Esophagus muscularis mucosa (tissue), 4 donors: ENCODE results near the gene HEBP2. TPM values are rescaled to one million over a fixed set of nuclear protein-coding genes. Genes with fewer than 3 reads are reported as not detected.

Experiments
- DNase-seq: peaks from one replicate; pipeline ENCODE4 v3.0.0-alpha.2; 2017; ENCODE audit errors: extremely low spot score
- H3K27ac ChIP-seq, 4 donors: fragments of 200-600 bp; sonication (generic); replicated peaks in 1 of 4; 1 replicate in 3 of 4; 2 replicates in 1 of 4; pipeline ENCODE4 v1.5.1; 2016 to 2019; ENCODE audit warnings: mild to moderate bottlenecking in 1 of 4
- H3K27me3 ChIP-seq, 4 donors: fragments of 200-600 bp; sonication (generic); one replicate each; pipeline versions ENCODE4 v1.5.1 to v1.6.0; 2016 to 2019
- H3K36me3 ChIP-seq, 4 donors: fragments of 200-600 bp; sonication (generic); one replicate each; pipeline ENCODE4 v1.5.1; 2016 to 2019
- H3K4me1 ChIP-seq, 4 donors: fragments of 200-600 bp; sonication (generic); one replicate each; pipeline ENCODE4 v1.5.1; 2016 to 2019
- H3K4me3 ChIP-seq, 4 donors: fragments of 200-600 bp; sonication (generic); 1 replicate in 2 of 4; 2 replicates in 2 of 4; pipeline ENCODE4 v1.5.1; 2016 to 2019; ENCODE audit warnings: mild to moderate bottlenecking in 4 of 4, moderate library complexity in 1 of 4
- H3K9me3 ChIP-seq, 4 donors: fragments of 200-600 bp; sonication (generic); 1 replicate in 3 of 4; 2 replicates in 1 of 4; pipeline ENCODE4 v1.5.1; 2016 to 2019
- CTCF ChIP-seq, 3 experiments: fragments of 200-600 bp in 2 of 3; fragments of 450-650 bp in 1 of 3; sonication (generic) in 2 of 3; IDR thresholded peaks; one replicate each; pipeline ENCODE4 v1.5.1; 2017 to 2019; ENCODE audit warnings: antibody characterized with exemption in 3 of 3, mild to moderate bottlenecking in 2 of 3, moderate library complexity in 1 of 3
- EP300 ChIP-seq: sonication (generic); formaldehyde crosslinking; IDR thresholded peaks from one replicate; pipeline ENCODE4 v1.6.1; 2017; ENCODE audit warnings: antibody characterized with exemption
- POLR2A ChIP-seq: fragments of 450-650 bp; IDR thresholded peaks from one replicate; pipeline ENCODE4 v1.6.1; 2017; ENCODE audit warnings: antibody characterized with exemption, moderate library complexity, mild to moderate bottlenecking, low read depth
- POLR2AphosphoS5 ChIP-seq, 2 donors: sonication (generic); formaldehyde crosslinking; IDR thresholded peaks; one replicate each; pipeline ENCODE4 v1.6.1; 2017; ENCODE audit warnings: antibody characterized with exemption in 2 of 2
- WGBS: methylation state at CpG from one replicate; pipeline ENCODE4 v1.1.5; 2018; 5-methylcytosine and 5-hydroxymethylcytosine counted together
- intact Hi-C: fragments of 100-400 bp; cut with DNase I; formaldehyde crosslinking; loops from one replicate; pipeline ENCODE4 v1.15.1; 2023
- total RNA-seq, 4 donors: library from RNA; depleted of rRNA; stranded (reverse); fragments of >200 nt; gene quantifications; one replicate each; pipeline versions ENCODE4 v1.1.0 to v1.2.1, GENCODE V29; 2016

Gene HEBP2
- total RNA-seq, 4 donors from 2014 or later: 90.1 to 135 (median 104) TPM

GRCh38 chr6:138371720-138372119 is 32.3 kb upstream of the HEBP2 start:
- intact Hi-C loops: no loop called here
- Histone ChIP-seq H3K9me3 (no peaks in the 10 kb centered on the region), H3K4me3 (no peak overlapping the region), H3K4me1 (no peaks in the 10 kb centered on the region), H3K27ac (no peak overlapping the region), H3K36me3 (no peaks in the 10 kb centered on the region), H3K27me3 (peaks cover 0 to 2% (median 0%) of the 10 kb centered on the region in 4 donors)
- no peak for DNase-seq
- TF ChIP-seq POLR2A (no peak), POLR2AphosphoS5 (IDR thresholded peaks at IDR 0.05) (no peak), EP300 (no peak), CTCF (IDR thresholded peaks at IDR 0.05) (no peak)
- 48% methylated on average over 3 of the region's 3 CpGs for WGBS

DNA sequence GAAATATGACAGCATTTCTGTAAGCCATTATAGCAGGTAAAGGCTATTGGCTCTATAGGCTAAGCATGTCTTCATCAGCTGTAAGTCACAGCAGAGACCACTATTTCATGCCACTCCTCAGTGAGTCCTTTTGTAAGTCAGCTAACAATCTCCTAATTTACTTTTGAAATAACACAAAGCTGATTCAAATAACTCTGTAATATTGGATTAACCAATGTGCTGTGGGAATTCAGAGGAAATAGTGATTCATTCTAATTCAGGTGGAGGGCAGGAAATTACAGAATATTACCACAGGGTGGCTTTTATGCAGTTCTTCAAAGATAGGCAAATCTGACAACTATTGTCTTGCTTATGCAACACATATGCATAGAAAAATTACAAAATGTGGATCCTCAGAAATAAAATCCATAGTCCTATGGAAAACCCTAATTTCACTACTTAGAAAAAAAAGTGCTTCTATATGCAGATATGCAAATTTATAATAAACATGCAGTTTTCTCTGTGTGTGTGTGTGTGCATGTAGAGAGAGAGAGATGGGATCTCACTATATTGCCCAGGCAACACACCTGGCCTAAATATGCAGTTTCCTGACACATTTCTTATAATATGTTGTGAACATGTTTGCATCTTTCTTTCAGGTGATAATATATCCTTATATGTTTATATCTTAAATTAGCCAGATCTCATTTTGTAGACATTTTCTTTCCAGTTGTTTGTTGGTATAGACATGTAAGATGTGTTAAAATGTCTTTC is 31.1 kb upstream of the HEBP2 start:
- intact Hi-C loops: no loop called here
- TF ChIP-seq POLR2A: no peak
- no peak for TF ChIP-seq POLR2AphosphoS5 (IDR thresholded peaks at IDR 0.05)
- TF ChIP-seq CTCF (IDR thresholded peaks at IDR 0.05): peak in 1 of 3 experiments; percentile 15
- Histone ChIP-seq H3K27me3 (no peaks in the 10 kb centered on the region), H3K27ac (no peak overlapping the region), H3K4me1 (no peaks in the 10 kb centered on the region), H3K36me3 (no peaks in the 10 kb centered on the region), H3K4me3 (no peak overlapping the region), H3K9me3 (no peaks in the 10 kb centered on the region)
- no peak for DNase-seq

GRCh38 chr6:138374230-138374629 is 29.8 kb upstream of the HEBP2 start:
- H3K36me3 ChIP-seq: no peaks in the 10 kb centered on the region
- no peak for DNase-seq
- no peak overlapping the region for H3K4me3 ChIP-seq
- no peak overlapping the region for H3K27ac ChIP-seq
- no peaks in the 10 kb centered on the region for H3K9me3 ChIP-seq
- H3K4me1 ChIP-seq: no peaks in the 10 kb centered on the region
- no peaks in the 10 kb centered on the region for H3K27me3 ChIP-seq
- no peak for TF ChIP-seq POLR2AphosphoS5 (IDR thresholded peaks at IDR 0.05)
- no peak for TF ChIP-seq POLR2A
- TF ChIP-seq EP300: no peak
- no peak for TF ChIP-seq CTCF (IDR thresholded peaks at IDR 0.05)
- intact Hi-C loops: no loop called here

DNA sequence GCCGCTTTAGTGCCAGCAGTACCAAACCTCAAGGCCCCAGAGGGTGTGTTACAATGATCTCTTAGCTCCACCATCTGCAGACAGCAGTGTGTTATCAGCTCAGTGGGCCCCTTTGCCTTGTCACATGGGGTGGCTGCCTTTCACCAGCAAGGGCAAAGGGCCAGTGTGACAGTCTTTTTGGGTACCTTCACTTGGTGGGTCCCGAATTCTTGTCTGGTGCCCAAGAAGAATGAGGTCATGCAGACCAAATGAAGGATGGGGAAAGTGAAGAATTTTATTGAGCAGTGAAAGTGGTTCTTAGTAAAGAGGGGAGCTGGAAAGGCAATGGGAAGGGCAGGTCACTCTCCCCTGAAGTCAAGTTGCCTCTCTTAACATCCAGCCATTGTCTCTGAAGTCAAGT is 29.2 kb upstream of the HEBP2 start:
- no peak for TF ChIP-seq POLR2A
- TF ChIP-seq POLR2AphosphoS5 (IDR thresholded peaks at IDR 0.05): no peak
- no peak for TF ChIP-seq EP300
- TF ChIP-seq CTCF (IDR thresholded peaks at IDR 0.05): no peak
- DNase-seq: no peak
- H3K27me3 ChIP-seq: no peaks in the 10 kb centered on the region
- H3K27ac ChIP-seq: no peak overlapping the region
- intact Hi-C loops: no loop called here
- H3K4me1 ChIP-seq: no peaks in the 10 kb centered on the region
- no peaks in the 10 kb centered on the region for H3K9me3 ChIP-seq
- 95% methylated on average over 2 of the region's 2 CpGs for WGBS
- H3K4me3 ChIP-seq: no peak overlapping the region
- no peaks in the 10 kb centered on the region for H3K36me3 ChIP-seq

DNA sequence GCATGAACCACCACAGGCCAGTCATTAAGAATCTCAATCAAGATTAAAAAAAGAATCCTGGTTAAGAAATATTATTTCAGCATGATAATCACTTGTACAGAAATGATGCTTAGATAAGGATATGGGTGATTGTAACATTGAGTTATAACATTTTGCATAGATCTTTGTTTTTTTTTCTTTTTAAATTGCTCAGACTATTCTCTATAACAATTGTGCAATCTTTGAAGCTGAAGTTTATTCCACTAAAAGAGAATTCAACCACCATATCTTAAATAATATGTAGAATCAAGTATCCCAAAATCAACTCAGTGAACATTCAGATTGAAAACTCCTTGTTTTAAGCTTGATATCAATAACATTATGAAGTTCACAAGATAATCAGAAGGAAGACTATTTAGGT is 27.0 kb upstream of the HEBP2 start:
- no peak overlapping the region for H3K4me3 ChIP-seq

More for the DNA sequence above, 27.0 kb upstream of the HEBP2 start:
- no peak for DNase-seq
- no peak overlapping the region for H3K27ac ChIP-seq
- H3K36me3 ChIP-seq: no peaks in the 10 kb centered on the region
- no peaks in the 10 kb centered on the region for H3K27me3 ChIP-seq
- intact Hi-C loops: no loop called here
- H3K4me1 ChIP-seq: no peaks in the 10 kb centered on the region
- TF ChIP-seq EP300 (no peak), POLR2A (no peak), POLR2AphosphoS5 (IDR thresholded peaks at IDR 0.05) (no peak), CTCF (IDR thresholded peaks at IDR 0.05) (no peak)
- no peaks in the 10 kb centered on the region for H3K9me3 ChIP-seq
